ENCODE results near the gene BMP2. TPM values are rescaled to one million over a fixed set of nuclear protein-coding genes. Genes with fewer than 3 reads are reported as not detected.

BMP2 gene
- total and polyA plus RNA-seq, 8 donors: 14.7 to 38.9 (median 18.2) TPM

GRCh38 chr20:6814945-6815344, 47.5 kb downstream of the BMP2 start:
- Histone ChIP-seq H3K36me3 (no peaks in the 10 kb centered on the region), H3K9me3 (no peaks in the 10 kb centered on the region), H3K4me1 (no peaks in the 10 kb centered on the region), H3K27me3 (peaks cover 0 to 17% of the 10 kb centered on the region in 2 donors), H3K27ac (no peak overlapping the region), H3K4me3 (no peak overlapping the region)
- ATAC-seq (no peak), DNase-seq (no peak)
- intact Hi-C loops (cut with DNase I): no loop called here
- no peak for TF ChIP-seq CTCF (IDR thresholded peaks at IDR 0.05)

- H3K4me3 ChIP-seq: no peak overlapping the region
- peaks cover 0 to 12% of the 10 kb centered on the region in 2 donors for H3K27me3 ChIP-seq
- no peak for TF ChIP-seq CTCF (IDR thresholded peaks at IDR 0.05)
- DNase-seq: no peak
- no peaks in the 10 kb centered on the region for H3K4me1 ChIP-seq
- ATAC-seq: peak; percentile 29
- intact Hi-C loops (cut with DNase I): no loop called here
- no peaks in the 10 kb centered on the region for H3K36me3 ChIP-seq
- no peaks in the 10 kb centered on the region for H3K9me3 ChIP-seq
- no peak overlapping the region for H3K27ac ChIP-seq
These were observed 50.7 kb downstream of the BMP2 start for GRCh38 chr20:6818033-6818808.

- H3K27me3 ChIP-seq: peaks cover 0 to 2% of the 10 kb centered on the region in 2 donors
- H3K9me3 ChIP-seq: no peaks in the 10 kb centered on the region
- no peak overlapping the region for H3K27ac ChIP-seq
- intact Hi-C loops (cut with DNase I): no loop called here
- no peak overlapping the region for H3K4me3 ChIP-seq
- no peak for TF ChIP-seq CTCF (IDR thresholded peaks at IDR 0.05)
- DNase-seq: peak in 1 of 4 donors; percentile 24
- H3K4me1 ChIP-seq: no peaks in the 10 kb centered on the region
- peak; percentile 91 for ATAC-seq
- H3K36me3 ChIP-seq: no peaks in the 10 kb centered on the region
These were observed 52.1 kb downstream of the BMP2 start for GRCh38 chr20:6819599-6819998.

- no peaks in the 10 kb centered on the region for H3K36me3 ChIP-seq
- intact Hi-C loops (cut with DNase I): no loop called here
- no peak for TF ChIP-seq CTCF (IDR thresholded peaks at IDR 0.05)
- no peaks in the 10 kb centered on the region for H3K4me1 ChIP-seq
- DNase-seq (no peak), ATAC-seq (no peak)
- no peak overlapping the region for H3K27ac ChIP-seq
- H3K4me3 ChIP-seq: no peak overlapping the region
- H3K27me3 ChIP-seq: no peaks in the 10 kb centered on the region
- no peaks in the 10 kb centered on the region for H3K9me3 ChIP-seq
These were observed 56.9 kb downstream of the BMP2 start for GRCh38 chr20:6824401-6824800.

- Histone ChIP-seq H3K4me1 (no peaks in the 10 kb centered on the region), H3K4me3 (no peak overlapping the region), H3K36me3 (no peaks in the 10 kb centered on the region), H3K27ac (no peak overlapping the region), H3K9me3 (no peaks in the 10 kb centered on the region), H3K27me3 (no peaks in the 10 kb centered on the region)
- ATAC-seq (no peak), DNase-seq (no peak)
- no peak for TF ChIP-seq CTCF (IDR thresholded peaks at IDR 0.05)
- intact Hi-C loops (cut with DNase I): no loop called here
These were observed 60.0 kb downstream of the BMP2 start for GRCh38 chr20:6827472-6827871.

Data from left lung (tissue), 10 donors.